Measurements from ENCODE around the gene PRKAG1.

DNA sequence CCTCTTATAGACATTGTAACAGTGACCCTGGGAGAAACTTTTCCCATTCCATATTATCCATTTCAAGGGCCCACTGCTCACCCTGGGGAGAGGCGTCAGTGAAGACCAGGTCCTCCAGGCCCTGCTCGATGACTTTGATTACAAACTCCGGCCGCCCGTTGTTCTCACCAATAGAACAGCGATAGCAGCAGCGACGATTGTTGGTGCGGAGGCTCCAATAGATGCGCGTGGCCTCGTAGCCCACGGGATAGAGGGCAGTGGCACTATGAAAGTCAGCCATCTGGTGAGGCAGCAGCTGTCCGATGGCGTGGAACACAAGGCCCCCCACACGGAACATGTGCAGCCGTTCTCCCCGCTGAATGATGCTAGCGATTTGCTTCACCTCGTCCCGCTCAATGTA is 7.5 kb upstream of the PRKAG1 start:
- TF ChIP-seq, protein P1, sequence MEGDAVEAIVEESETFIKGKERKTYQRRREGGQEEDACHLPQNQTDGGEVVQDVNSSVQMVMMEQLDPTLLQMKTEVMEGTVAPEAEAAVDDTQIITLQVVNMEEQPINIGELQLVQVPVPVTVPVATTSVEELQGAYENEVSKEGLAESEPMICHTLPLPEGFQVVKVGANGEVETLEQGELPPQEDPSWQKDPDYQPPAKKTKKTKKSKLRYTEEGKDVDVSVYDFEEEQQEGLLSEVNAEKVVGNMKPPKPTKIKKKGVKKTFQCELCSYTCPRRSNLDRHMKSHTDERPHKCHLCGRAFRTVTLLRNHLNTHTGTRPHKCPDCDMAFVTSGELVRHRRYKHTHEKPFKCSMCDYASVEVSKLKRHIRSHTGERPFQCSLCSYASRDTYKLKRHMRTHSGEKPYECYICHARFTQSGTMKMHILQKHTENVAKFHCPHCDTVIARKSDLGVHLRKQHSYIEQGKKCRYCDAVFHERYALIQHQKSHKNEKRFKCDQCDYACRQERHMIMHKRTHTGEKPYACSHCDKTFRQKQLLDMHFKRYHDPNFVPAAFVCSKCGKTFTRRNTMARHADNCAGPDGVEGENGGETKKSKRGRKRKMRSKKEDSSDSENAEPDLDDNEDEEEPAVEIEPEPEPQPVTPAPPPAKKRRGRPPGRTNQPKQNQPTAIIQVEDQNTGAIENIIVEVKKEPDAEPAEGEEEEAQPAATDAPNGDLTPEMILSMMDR (IDR thresholded peaks at IDR 0.05; ENCODE audit: low read depth, low read length, missing input control): no peak
- TF ChIP-seq, protein P2, sequence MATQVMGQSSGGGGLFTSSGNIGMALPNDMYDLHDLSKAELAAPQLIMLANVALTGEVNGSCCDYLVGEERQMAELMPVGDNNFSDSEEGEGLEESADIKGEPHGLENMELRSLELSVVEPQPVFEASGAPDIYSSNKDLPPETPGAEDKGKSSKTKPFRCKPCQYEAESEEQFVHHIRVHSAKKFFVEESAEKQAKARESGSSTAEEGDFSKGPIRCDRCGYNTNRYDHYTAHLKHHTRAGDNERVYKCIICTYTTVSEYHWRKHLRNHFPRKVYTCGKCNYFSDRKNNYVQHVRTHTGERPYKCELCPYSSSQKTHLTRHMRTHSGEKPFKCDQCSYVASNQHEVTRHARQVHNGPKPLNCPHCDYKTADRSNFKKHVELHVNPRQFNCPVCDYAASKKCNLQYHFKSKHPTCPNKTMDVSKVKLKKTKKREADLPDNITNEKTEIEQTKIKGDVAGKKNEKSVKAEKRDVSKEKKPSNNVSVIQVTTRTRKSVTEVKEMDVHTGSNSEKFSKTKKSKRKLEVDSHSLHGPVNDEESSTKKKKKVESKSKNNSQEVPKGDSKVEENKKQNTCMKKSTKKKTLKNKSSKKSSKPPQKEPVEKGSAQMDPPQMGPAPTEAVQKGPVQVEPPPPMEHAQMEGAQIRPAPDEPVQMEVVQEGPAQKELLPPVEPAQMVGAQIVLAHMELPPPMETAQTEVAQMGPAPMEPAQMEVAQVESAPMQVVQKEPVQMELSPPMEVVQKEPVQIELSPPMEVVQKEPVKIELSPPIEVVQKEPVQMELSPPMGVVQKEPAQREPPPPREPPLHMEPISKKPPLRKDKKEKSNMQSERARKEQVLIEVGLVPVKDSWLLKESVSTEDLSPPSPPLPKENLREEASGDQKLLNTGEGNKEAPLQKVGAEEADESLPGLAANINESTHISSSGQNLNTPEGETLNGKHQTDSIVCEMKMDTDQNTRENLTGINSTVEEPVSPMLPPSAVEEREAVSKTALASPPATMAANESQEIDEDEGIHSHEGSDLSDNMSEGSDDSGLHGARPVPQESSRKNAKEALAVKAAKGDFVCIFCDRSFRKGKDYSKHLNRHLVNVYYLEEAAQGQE (IDR thresholded peaks at IDR 0.05): no peak

Measured in liver (tissue), 2 donors.